H9 (cell line): ENCODE results near the gene ZNF503. TPM values are rescaled to one million over a fixed set of nuclear protein-coding genes. Genes with fewer than 3 reads are reported as not detected.
"Not testable (repeated sequence)": the region's sequence is repeated elsewhere in the genome, so short reads cannot be mapped to it uniquely, and the experiment has no call there.

Source experiments
- DNase-seq: peaks from one replicate; pipeline ENCODE4 v3.0.0-alpha.2; 2017
- H2AFZ ChIP-seq: one replicate; pipeline ENCODE4 v1.6.1; 2013; ENCODE audit warnings: mild to moderate bottlenecking, low read length, control low read depth, moderate library complexity
- H2AK5ac ChIP-seq: 2 replicates; pipeline ENCODE4 v1.6.1; 2013; ENCODE audit warnings: low read length, control low read depth, mixed read lengths; ENCODE audit not compliant: insufficient read length
- H2BK120ac ChIP-seq: one replicate; pipeline ENCODE4 v1.6.1; 2013; ENCODE audit warnings: low read depth, mild to moderate bottlenecking, low read length, control low read depth, inconsistent platforms; ENCODE audit not compliant: poor library complexity, severe bottlenecking
- H2BK12ac ChIP-seq: 2 replicates; pipeline ENCODE4 v1.6.1; 2013; ENCODE audit warnings: low read length, control low read depth, mixed read lengths, low read depth; ENCODE audit not compliant: insufficient read length
- H2BK15ac ChIP-seq: 2 replicates; pipeline ENCODE4 v1.6.1; 2013; ENCODE audit warnings: low read depth, low read length, control low read depth
- H2BK20ac ChIP-seq: one replicate; pipeline ENCODE4 v1.6.1; 2013; ENCODE audit warnings: low read depth, mild to moderate bottlenecking, low read length, control low read depth, inconsistent platforms; ENCODE audit not compliant: poor library complexity, severe bottlenecking
- H2BK5ac ChIP-seq: 2 replicates; pipeline ENCODE4 v1.6.1; 2013; ENCODE audit warnings: low read length, control low read depth, mixed read lengths; ENCODE audit not compliant: insufficient read length
- H3K14ac ChIP-seq: 2 replicates; pipeline ENCODE4 v1.6.1; 2013; ENCODE audit warnings: low read length, control low read depth; ENCODE audit not compliant: insufficient read depth
- H3K18ac ChIP-seq: 2 replicates; pipeline ENCODE4 v1.6.1; 2013; ENCODE audit warnings: low read depth, mild to moderate bottlenecking, mixed read lengths, low read length, control low read depth; ENCODE audit not compliant: insufficient read length
- H3K23ac ChIP-seq: 2 replicates; pipeline ENCODE4 v1.6.1; 2013; ENCODE audit warnings: low read length, control low read depth, mixed read lengths, low read depth; ENCODE audit not compliant: insufficient read length
- H3K23me2 ChIP-seq: 2 replicates; pipeline ENCODE4 v1.6.1; 2013; ENCODE audit warnings: low read depth, mild to moderate bottlenecking, mixed read lengths, low read length, control low read depth; ENCODE audit not compliant: insufficient read length, poor library complexity, severe bottlenecking
- H3K27ac ChIP-seq: 2 replicates; pipeline ENCODE4 v1.5.1; 2013; ENCODE audit warnings: low read length, control low read depth, mixed read lengths, low read depth; ENCODE audit not compliant: insufficient read length
- H3K27me3 ChIP-seq: 2 replicates; pipeline ENCODE4 v1.6.1; 2013; ENCODE audit warnings: low read length, control low read depth, inconsistent platforms; ENCODE audit not compliant: insufficient read depth
- H3K4ac ChIP-seq: 2 replicates; pipeline ENCODE4 v1.6.1; 2013; ENCODE audit warnings: low read depth, mild to moderate bottlenecking, control low read depth, inconsistent platforms, low read length, moderate library complexity
- H3K4me1 ChIP-seq: 2 replicates; pipeline ENCODE4 v1.6.1; 2013; ENCODE audit warnings: low read length, control low read depth, inconsistent platforms; ENCODE audit not compliant: insufficient read depth
- H3K4me2 ChIP-seq: 2 replicates; pipeline ENCODE4 v1.6.1; 2013; ENCODE audit warnings: low read length, control low read depth, mixed read lengths; ENCODE audit not compliant: insufficient read length, insufficient read depth
- H3K56ac ChIP-seq: 2 replicates; pipeline ENCODE4 v1.6.1; 2013; ENCODE audit warnings: low read depth, mild to moderate bottlenecking, mixed read lengths, low read length, control low read depth; ENCODE audit not compliant: insufficient read length
- H3K79me1 ChIP-seq: 2 replicates; pipeline ENCODE4 v1.6.1; 2013; ENCODE audit warnings: low read depth, mild to moderate bottlenecking, moderate library complexity, low read length, control low read depth, inconsistent platforms; ENCODE audit not compliant: insufficient read depth, poor library complexity, severe bottlenecking
- H3K79me2 ChIP-seq: 2 replicates; pipeline ENCODE4 v1.6.1; 2013; ENCODE audit warnings: low read length, control low read depth, inconsistent platforms; ENCODE audit not compliant: insufficient read depth
- H3K9ac ChIP-seq: 2 replicates; pipeline ENCODE4 v1.6.1; 2013; ENCODE audit warnings: low read length, control low read depth, mixed read lengths; ENCODE audit not compliant: insufficient read length; ENCODE audit errors: extremely low read depth
- H3K9me3 ChIP-seq: one replicate; pipeline ENCODE4 v1.6.1; 2013; ENCODE audit warnings: low read depth, low read length, inconsistent platforms; ENCODE audit not compliant: control insufficient read depth
- H3T11ph ChIP-seq: one replicate; pipeline ENCODE4 v1.6.1; 2013; ENCODE audit warnings: mild to moderate bottlenecking, low read length, control low read depth, inconsistent platforms
- H4K20me1 ChIP-seq: one replicate; pipeline ENCODE4 v1.6.1; 2013; ENCODE audit not compliant: control insufficient read depth, insufficient read length, insufficient read depth
- H4K5ac ChIP-seq: 2 replicates; pipeline ENCODE4 v1.6.1; 2013; ENCODE audit warnings: low read depth, mild to moderate bottlenecking, mixed read lengths, low read length, control low read depth; ENCODE audit not compliant: insufficient read length
- H4K8ac ChIP-seq: replicated peaks from 2 replicates; pipeline ENCODE4 v1.6.1; 2013; ENCODE audit warnings: low read length, control low read depth, mixed read lengths, low read depth; ENCODE audit not compliant: insufficient read length
- H4K91ac ChIP-seq: 2 replicates; pipeline ENCODE4 v1.6.1; 2013; ENCODE audit warnings: low read depth, mild to moderate bottlenecking, moderate library complexity, mixed read lengths, low read length, control low read depth; ENCODE audit not compliant: insufficient read length
- H3K27ac Mint-ChIP-seq, 3 experiments: 2 replicates in 2 of 3; 3 replicates in 1 of 3; pipeline ENCODE4 v1.8.0; 2020 to 2021; ENCODE audit warnings: mixed read lengths in 3 of 3, mild to moderate bottlenecking in 1 of 3, moderate library complexity in 1 of 3
- H3K27me3 Mint-ChIP-seq: 2 replicates; pipeline ENCODE4 v1.8.0; 2021; ENCODE audit warnings: low read depth, mild to moderate bottlenecking, moderate library complexity, mixed read lengths
- H3K36me3 Mint-ChIP-seq, 3 experiments: 2 replicates in 2 of 3; 3 replicates in 1 of 3; pipeline ENCODE4 v1.8.0; 2020 to 2021; ENCODE audit warnings: low read depth in 3 of 3, mixed read lengths in 3 of 3; ENCODE audit not compliant: insufficient read depth in 1 of 3
- H3K4me1 Mint-ChIP-seq, 2 experiments: 2 replicates each; pipeline ENCODE4 v1.8.0; 2020; ENCODE audit warnings: mixed read lengths in 2 of 2
- H3K4me3 Mint-ChIP-seq, 2 experiments: 2 replicates in 1 of 2; 3 replicates in 1 of 2; pipeline ENCODE4 v1.8.0; 2020 to 2021; ENCODE audit warnings: mild to moderate bottlenecking in 2 of 2, mixed read lengths in 2 of 2, moderate library complexity in 1 of 2
- H3K9me3 Mint-ChIP-seq, 2 experiments: 2 replicates in 1 of 2; 3 replicates in 1 of 2; pipeline ENCODE4 v1.8.0; 2020; ENCODE audit warnings: mild to moderate bottlenecking in 2 of 2, mixed read lengths in 2 of 2, moderate library complexity in 1 of 2
- CTCF ChIP-seq: fragments of 200-600 bp; sonication (generic); conservative IDR thresholded peaks from 3 replicates; pipeline ENCODE4 v1.8.0; 2021; ENCODE audit warnings: antibody characterized with exemption, mild to moderate bottlenecking
- WGBS: extraction: QIAGEN DNeasy Blood & Tissue Kit; methylation state at CpG from one replicate; pipeline ENCODE4 v1.1.7; 2013; ENCODE audit warnings: missing lambda C conversion rate, low lambda C conversion rate, mixed read lengths; ENCODE audit not compliant: insufficient read length; ENCODE audit errors: extremely low coverage; 5-methylcytosine and 5-hydroxymethylcytosine counted together
- total RNA-seq: library from RNA; stranded (reverse); gene quantifications from 2 replicates; pipeline ENCODE4 v1.2.1, GENCODE V29; 2021

ZNF503 gene
- total RNA-seq, 1 experiment from 2014 or later = 0.09 TPM

DNA sequence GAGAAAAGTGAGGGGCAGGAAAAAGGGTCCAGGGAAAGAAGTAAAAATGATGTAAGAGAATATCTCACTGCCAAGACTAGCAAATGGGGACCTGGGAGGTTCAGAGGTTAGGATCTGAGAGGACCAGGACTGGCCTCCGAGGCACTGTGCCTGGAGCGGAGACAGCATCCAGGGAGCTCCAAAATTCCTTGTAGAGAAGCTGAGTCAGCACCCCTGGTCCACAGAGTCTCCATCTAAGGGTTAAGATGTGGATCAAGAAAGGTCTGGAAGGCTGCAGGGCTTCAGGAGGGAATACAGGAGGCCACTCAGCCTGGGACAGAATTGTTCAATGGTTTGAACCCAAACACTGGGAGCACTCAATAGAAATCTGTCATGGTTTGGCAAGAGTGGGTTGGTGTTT is 30.6 kb downstream of the ZNF503 start:
- Histone ChIP-seq H3K23ac (no peak overlapping the region), H3K4me2 (no peak overlapping the region), H2BK120ac (no peak overlapping the region), H3K9ac (no peak overlapping the region), H3K4me1 (no peaks in the 10 kb centered on the region), H4K8ac (no peak overlapping the region), H3K27ac (no peak overlapping the region), H3K79me2 (no peaks in the 10 kb centered on the region), H2BK15ac (no peak overlapping the region), H4K91ac (no peak overlapping the region), H2BK20ac (no peak overlapping the region), H3K56ac (no peak overlapping the region), H3K79me1 (no peaks in the 10 kb centered on the region), H3K9me3 (no peaks in the 10 kb centered on the region), H3K14ac (no peak overlapping the region), H4K5ac (no peak overlapping the region), H3K18ac (no peak overlapping the region), H2BK5ac (no peak overlapping the region), H2AK5ac (no peak overlapping the region), H3T11ph (no peak overlapping the region), H3K4ac (no peak overlapping the region), H2AFZ (no peak overlapping the region), H4K20me1 (no peaks in the 10 kb centered on the region), H3K23me2 (no peaks in the 10 kb centered on the region), H3K27me3 (no peaks in the 10 kb centered on the region), H2BK12ac (no peak overlapping the region)
- H3K4me1 Mint-ChIP-seq = no peaks in the 10 kb centered on the region
- no CpG with 5 or more reads among the region's 2 CpGs for WGBS
- no peaks in the 10 kb centered on the region for H3K36me3 Mint-ChIP-seq
- peaks cover 0 to 3% of the 10 kb centered on the region in 2 experiments; a peak in 3 of 5 replicates for H3K9me3 Mint-ChIP-seq
- no peak for TF ChIP-seq CTCF
- no peak overlapping the region for H3K4me3 Mint-ChIP-seq
- no peak for DNase-seq
- peaks cover 33% of the 10 kb centered on the region for H3K27me3 Mint-ChIP-seq
- H3K27ac Mint-ChIP-seq = no peak overlapping the region

- not testable (repeated sequence) for H3K27ac ChIP-seq, H3K14ac ChIP-seq, H3K23ac ChIP-seq, H3K36me3 Mint-ChIP-seq, H3K4me1 ChIP-seq, H3K27ac Mint-ChIP-seq, H3K56ac ChIP-seq, H3T11ph ChIP-seq, H2BK20ac ChIP-seq, H3K9me3 Mint-ChIP-seq, H4K91ac ChIP-seq, H2BK15ac ChIP-seq, H3K4me1 Mint-ChIP-seq, H4K20me1 ChIP-seq, H2BK5ac ChIP-seq, H3K79me1 ChIP-seq, H2AFZ ChIP-seq, H2AK5ac ChIP-seq, DNase-seq, H3K27me3 ChIP-seq, H3K4me2 ChIP-seq, H3K9ac ChIP-seq, H2BK12ac ChIP-seq, H4K5ac ChIP-seq, H3K23me2 ChIP-seq, H2BK120ac ChIP-seq, H3K4me3 Mint-ChIP-seq, H3K4ac ChIP-seq, H3K79me2 ChIP-seq, H3K9me3 ChIP-seq, H3K18ac ChIP-seq, H4K8ac ChIP-seq
- peaks cover 33% of the 10 kb centered on the region for H3K27me3 Mint-ChIP-seq
- WGBS = no CpG with 5 or more reads among the region's 9 CpGs
Measured at GRCh38 chr10:75369838-75370237, 31.7 kb downstream of the ZNF503 start.
